NCI-H2171 (cell line): ENCODE results near the gene FYCO1.

Experiments used
- DNase-seq: peaks from one replicate; lab custom pipeline; 2025; lab: John Stamatoyannopoulos, UW

Gene FYCO1

DNA sequence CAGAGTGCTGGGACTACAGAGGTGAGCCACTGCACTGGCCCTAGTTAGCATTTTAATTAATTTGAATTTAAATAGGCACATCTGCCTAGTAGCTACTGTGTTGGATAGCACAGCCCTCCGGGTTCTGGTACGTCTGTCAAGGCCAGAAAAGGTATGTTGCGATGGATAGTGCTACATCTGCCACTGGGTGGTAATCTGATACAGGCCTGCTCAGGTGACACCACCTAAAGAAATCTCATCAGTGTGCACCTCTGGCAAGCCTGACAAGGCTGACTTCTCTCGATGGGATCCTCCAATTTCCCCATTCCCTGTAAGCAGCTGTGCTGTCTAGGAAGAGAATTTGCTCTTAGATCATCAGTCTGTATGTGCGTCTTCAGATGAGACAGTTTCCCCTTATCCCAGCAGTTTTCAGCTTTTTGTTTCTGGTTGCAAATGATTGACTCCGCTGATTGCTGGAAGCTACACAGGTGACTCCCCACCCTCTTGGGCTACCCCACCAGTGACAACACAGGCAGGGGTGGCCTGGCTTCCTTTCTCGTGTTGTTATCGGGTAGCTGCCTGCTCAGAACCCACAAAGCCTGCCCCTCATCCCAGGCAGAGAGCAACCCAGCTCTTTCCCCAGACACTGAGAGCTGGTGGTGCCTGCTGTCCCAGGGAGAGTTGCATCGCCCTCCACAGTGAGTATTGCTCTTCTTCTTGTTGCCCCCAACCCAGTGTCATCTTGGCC, 109.5 kb downstream of the FYCO1 start, which contains the start of gene CCR9:
TSS of gene CCR9 (plus strand) at position 565 of the 727 bp plus-strand sequence. CDS start 8,391 bp downstream, outside the sequence.
- peak; percentile 31 for DNase-seq

DNA sequence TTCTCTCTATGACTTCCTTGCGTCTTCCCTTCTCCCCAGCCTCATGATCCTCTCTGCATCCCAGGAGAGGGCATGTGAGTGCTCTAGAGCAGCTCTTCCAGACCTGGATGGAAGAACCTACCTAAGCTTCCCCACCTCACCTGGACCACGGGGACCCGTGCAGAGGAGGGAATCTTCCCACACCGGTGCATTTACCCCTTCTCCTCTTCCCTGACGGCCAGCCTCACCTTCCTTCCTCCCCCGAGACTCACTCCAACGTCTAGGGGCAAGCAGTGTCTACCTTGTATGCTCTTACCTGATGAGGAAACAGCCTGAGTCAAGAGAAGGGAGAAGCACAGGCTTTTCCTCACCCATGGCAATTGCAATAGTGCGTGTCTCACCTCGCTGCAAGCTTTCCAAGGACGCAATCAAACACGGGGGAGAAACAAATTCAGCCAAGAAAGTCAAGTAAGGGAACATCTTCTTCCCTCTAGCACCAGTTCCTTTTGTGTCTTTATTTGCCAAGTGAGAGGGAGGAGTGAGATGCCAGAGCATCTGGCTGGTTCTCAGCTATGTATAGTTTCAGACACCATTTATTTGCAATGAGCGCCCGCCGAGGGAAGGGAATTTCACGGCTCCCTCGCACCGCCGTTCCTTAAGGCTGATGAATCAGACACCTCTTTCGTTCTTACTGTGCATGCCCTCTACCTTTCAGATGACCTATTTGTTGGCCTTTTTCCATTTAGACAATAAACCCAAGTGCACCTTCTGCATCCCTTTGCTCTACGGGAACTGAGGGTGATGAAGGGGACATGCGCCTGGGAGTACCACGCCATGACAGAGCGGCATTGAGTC, 111.0 kb downstream of the FYCO1 start:
- DNase-seq = no peak

DNA sequence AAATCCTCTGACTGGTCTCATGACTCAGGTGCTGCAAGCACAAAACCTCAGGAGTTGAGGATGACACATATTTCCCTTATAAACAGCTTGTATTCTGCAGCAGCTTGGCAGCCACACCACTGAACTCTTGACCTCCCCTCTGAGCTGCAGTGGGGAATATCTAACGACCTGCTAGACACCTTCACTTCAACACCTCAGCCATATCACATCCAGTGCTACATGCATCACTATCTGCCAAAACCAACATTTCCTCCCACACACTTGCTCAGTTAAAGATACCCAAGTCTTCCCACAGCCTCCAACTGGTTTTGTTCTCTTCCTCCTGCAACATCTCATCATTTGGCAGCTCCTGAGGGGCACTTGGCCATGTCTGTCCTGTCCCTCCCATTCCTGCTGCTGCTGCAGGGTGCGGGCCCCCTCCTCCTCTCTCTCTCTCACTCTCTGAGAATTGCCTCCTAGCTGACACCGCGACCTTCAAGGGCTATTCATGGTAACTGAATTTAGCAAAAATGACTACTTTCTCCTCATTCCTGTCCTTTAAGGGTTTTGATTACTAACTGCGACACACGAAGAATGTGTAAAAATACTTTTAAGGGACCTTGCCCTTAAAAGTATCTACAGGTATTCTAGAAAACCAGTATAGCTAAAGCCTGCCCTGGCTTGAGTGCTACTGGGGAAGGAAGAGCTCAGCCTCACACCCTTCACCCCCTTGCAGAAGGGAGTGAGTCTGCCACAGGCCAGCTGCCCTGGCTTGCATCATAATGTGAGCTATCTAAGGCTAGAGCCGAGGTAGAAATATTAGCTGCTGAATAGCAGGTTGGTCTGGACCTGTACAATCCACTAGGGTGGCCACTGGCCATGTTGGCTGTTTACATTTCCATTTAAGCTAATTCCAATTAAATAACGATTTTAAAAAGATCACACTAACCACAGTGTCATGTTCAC, 114.3 kb downstream of the FYCO1 start:
- DNase-seq = no peak

DNA sequence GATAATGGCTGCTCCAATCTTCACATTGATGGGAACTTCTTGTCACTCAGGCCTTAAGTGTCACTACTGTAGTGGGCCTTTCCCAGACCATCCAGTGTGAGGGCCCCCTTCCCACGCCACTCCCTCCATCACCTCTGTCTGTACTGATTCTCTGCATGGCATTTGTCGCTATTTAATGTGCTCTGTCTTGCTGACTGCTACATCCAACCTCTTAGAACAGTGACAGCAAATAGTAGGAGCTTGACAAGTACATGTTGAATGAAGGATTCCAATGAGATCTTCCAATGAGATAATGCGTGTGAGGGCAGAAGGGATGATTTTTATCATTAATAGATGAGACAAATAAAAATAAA, 114.9 kb downstream of the FYCO1 start:
- no peak for DNase-seq

DNA sequence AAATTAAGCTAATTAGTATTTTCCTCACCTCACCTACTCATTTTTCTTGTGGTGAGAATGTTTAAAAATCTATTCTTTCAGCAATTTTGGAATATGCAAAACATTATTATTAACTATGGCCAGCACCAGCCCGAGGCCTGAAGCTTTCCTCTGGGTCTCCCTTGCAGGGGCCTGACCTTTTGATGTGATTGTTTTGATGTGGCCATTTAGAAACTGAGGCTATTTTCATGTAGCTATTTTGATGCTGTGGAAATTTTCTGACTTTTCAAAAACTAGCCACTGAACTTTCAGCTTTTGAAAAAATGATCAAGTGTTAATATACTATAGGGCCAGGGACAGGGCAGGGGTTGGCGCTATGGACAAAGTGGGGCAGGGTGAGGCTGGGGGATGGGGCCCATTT, 117.5 kb downstream of the FYCO1 start:
- no peak for DNase-seq

DNA sequence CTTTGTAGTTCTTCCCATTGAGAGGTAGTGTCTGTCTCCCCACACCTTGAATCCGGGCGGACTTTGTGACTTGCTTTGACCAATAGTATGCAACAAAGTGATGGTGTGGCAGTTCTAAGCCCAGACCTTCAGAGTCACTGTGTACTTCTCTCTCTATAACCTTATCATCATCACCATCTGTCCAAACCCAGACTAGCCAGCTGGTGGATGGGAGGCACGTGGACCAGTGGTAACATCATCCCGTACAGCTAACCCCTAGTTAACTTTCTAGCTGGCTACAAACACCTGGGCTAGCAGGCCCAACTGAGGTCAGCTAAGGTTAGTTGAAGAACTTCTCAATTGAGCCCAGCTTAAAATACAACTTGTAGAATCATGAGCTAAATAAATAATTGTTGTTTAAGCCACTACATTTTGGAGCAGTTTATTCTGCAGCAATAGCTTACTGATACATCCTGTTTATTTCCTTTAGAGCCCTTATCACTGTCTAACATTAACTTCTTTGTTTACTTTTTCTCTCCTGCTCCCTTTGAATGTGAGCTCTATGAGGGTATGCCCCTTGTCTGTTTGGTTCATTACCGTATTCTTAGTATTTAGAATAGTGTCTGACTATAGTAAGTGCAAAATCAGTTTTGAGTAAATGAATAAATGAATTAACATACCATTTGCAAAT, 120.8 kb downstream of the FYCO1 start:
- DNase-seq = no peak

DNA sequence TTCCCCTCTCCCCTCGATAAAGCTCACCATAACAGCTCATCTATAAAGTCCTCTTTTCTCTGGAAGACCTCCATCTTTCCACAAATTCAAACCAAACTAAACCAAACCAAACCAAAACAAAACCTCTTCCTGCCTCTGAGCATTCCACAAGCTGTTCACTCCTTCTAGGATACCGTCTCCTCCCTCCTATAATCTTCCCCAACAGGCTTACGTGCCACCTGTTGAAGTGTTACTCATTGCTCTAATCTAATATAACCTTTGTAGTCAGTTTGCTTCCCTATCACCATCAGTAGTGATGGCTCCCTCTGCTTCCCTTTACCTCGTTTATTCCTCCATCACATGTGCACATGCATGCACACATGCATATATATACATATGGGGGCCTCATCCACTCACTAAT, 122.0 kb downstream of the FYCO1 start:
- DNase-seq = no peak

DNA sequence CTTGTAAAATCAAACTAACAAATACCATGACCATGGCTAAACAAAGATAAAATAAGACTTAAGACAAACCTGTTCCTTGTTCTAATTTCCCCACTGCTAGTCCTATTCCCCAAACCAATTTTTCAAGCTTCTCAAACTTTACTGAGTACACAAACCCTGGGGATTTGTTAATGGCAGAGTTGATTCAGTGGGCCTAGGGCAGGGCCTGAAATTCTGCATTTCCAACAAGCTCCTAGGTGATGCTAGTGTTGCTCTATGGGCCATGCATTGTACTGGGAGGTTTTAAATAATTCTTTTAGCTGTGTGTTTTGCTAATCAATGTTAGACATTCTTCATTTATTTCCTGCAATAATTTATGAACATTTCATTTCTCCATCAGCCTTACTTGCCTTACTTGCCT, 122.6 kb downstream of the FYCO1 start:
- DNase-seq = no peak

DNA sequence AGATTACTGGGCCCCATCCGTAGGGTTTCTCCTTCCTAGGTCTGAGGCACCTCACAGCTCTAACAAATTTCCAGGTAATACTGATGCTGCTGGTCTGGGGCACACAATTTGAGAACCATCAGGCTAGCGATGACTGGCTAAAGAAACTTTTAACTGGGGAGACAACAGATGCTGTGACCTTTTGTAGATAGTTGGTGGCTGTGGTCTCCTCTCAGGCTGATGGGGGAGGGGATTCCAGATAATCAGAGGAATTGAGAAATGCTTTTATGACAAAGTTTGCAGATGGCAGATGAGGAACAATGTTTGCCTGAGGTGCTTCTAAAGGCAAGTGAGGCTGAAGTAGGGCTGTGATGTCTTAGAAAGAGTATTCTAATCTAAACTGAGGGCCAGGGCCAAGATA, 123.1 kb downstream of the FYCO1 start:
- DNase-seq = no peak

DNA sequence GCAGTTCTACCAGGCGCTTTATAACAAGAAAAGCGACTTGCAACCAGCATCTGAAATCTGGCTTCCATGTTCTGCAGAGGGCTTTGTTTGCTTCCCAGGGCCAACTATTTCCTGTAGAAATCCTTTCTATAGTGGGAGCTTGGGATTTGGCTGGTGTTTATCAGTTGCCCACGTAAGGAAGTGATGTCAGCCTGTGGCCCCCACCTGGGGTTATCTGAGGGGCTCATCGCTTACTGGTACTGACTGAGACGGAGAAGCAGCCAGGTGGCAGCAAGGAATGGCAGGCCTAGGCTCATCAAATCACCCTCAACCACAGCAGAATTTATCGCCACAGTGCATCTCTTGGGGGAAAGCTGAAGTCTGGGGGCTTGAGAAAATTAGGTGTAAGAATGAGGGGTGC, 123.8 kb downstream of the FYCO1 start:
- DNase-seq = no peak

DNA sequence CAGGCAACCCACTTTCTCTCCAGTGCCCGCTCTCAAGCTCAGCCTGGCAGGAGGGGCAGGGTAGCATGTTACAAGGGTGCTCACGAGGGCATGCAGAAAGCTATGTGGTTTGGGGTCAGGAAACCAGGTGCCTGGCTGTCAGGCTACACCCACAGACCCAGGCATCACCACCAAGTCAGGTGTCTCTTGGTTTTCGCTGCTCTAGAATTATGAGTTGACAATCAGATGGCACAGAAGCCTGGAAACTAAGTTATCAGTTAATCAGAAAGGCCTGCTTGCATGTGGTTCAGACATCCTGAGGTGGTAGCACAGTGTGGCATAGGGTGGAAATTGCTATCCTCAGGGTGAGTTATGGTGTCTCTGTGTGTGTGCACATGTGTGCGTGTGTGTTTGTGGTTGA, 125.5 kb downstream of the FYCO1 start:
- DNase-seq = no peak

DNA sequence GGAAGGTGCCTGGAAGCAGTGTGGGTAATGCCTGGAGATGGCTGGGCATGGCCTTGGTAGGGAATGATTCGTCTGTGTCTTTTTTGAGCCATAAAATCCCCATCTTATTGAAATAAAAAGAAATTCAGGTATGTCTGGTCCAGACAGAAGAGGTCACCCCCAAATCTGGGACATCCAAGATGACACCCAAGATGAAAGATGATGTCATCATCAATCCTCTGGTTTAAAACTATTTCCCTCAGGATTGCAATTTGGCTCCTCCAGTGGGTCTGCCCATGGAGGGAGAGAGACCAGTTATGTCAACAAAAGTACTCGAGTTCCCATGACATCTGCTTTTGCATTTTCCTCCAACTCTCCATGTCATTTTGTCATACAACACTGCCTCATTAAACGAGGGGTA, 126.0 kb downstream of the FYCO1 start:
- DNase-seq = no peak

DNA sequence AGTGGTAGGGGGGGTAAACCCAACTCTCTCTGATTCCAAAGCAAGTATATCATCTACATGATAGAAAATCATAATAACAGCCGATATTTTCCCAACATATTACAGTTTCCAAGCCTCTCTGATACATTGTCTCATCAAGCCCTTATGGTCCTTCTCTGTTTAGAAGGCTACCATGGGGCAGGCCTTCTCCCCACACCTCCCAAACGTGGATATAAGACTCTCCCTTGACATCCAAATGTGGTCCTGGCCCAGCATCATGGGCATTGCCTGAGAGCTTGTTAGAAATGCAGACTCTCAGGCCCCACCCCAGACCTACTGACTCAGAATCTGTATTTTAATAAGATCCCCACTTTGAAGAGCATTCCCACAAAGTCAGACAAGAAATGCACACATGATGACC, 127.0 kb downstream of the FYCO1 start:
- DNase-seq = no peak

DNA sequence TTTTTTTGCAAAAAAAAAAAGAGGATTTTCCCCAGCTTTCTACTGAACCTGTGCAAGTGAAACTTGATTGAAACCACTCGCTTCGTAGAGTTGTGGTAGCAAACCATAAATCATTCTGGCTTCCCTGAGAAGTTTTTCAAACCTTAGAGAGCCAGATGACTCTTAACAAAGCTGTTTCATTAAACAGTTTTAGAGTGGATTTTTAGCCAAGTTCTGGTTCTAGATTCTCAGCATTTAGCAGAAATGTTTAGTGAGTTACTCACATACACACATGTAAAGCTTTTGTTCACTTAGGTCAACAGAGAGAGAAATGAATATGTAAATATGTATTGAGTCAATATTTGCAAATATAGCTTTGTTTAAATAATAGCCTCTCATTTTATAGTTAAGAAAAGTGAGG, 127.4 kb downstream of the FYCO1 start:
- DNase-seq = no peak
